ENCODE results near the gene HARBI1. TPM values are rescaled to one million over a fixed set of nuclear protein-coding genes. Genes with fewer than 3 reads are reported as not detected.

Gene HARBI1
- total RNA-seq, 1 experiment from 2014 or later: 4.8 TPM

- in situ Hi-C loops (cut with HindIII; ENCODE audit: low pct_unique_long_range_greater_than_20kb, low sequenced_read_pairs): no loop called here
Observed at GRCh38 chr11:46639197-46639839, 22.3 kb upstream of the HARBI1 start.

DNA sequence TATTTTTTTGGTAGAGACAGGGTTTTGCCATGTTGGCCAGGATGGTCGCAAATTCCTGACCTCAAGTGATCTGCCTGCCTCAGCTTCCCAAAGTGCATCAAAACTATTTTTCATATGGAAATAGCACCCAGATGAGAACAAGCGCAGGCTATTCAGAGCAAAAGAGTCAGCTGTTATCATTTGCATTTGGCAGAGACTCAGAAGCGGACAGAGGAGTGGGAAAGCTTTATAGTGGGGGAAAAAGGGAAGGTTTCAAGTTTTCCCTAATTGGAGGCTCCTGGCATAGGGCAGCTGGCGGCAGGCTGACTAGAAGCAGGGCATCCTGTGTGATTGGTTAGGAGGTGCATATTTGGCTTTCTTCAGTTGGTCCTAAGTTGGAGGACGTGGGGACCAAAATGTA lies 20.5 kb upstream of the HARBI1 start:
- no peak for DNase-seq (ENCODE audit: low read depth)
- in situ Hi-C loops (cut with HindIII; ENCODE audit: low pct_unique_long_range_greater_than_20kb, low sequenced_read_pairs): no loop called here

More at GRCh38 chr11:46639197-46639839, 22.3 kb upstream of the HARBI1 start:
- no peak for DNase-seq (ENCODE audit: low read depth)

DNA sequence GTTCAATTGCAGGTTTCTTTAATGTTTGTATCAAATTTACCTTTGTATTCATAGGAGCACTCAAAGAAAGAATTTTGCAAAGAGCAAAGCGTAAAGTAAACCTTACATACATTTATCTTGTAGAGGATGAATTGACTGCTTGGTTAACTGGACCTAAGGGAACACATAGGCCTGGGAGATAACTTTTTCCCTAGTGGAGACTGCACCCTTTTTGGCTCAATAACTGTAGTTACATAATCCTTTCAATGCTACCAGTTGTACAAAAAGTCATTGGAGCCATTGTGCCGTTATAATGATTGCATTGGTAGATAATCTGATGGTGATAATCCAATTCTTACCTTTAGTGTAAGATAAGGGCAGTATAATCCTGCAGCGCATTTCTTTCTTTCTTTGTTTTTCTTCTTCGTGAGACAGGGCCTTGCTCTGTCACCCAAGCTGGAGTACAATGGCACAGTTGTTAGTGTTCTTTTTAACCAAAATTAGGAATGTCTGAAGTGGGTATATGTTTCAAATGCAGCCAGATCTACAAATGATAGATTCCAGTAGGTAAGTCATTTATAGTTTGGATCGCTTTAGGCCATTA lies 18.6 kb upstream of the HARBI1 start:
- in situ Hi-C loops (cut with HindIII; ENCODE audit: low pct_unique_long_range_greater_than_20kb, low sequenced_read_pairs): no loop called here
- no peak for DNase-seq (ENCODE audit: low read depth)

DNA sequence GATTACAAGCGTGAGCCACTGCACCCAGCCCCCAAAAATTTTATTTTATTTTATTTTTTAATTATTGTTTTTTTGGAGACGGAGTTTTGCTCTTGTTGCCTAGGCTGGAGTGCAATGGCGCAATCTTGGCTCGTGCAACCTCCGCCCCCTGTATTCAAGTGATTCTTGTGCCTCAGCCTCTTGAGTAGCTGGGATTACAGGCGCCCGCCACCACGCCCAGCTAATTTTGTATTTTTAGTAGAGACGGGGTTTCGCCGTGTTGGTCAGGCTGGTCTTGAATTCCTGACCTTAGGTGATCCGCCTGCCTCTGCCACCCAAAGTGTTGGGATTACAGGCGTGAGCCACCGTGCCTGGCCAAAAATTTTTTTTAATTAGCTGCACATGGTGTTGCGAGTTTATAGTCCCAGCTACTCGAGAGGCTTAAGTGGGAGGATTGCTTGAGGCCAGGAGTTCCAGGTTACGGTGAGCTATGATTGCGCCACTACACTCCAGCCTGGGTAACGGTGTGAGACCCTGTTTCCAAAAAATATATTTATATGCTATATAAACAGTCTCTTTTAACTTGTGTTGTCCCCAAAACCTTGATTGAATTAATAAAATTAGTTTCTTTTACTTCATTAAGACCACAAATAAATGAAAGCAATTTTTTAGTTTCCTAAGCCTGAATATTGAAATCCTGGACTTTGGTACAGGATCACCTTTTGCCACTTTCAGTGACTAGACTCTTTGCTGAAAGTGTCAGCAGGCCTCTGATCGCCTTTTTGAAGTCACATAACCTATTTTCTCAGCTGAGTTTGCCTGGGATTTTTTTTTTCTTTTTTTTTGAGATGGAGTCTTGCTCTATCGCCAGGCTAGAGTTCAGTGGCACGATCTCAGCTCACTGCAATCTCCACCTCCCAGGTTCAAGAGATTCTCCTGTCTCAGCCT lies 16.5 kb upstream of the HARBI1 start:
- in situ Hi-C loops (cut with HindIII; ENCODE audit: low pct_unique_long_range_greater_than_20kb, low sequenced_read_pairs): no loop called here
- DNase-seq (ENCODE audit: low read depth): no peak

GRCh38 chr11:46632502-46632901 lies 15.5 kb upstream of the HARBI1 start:
- DNase-seq (ENCODE audit: low read depth): no peak
- in situ Hi-C loops (cut with HindIII; ENCODE audit: low pct_unique_long_range_greater_than_20kb, low sequenced_read_pairs): no loop called here

GRCh38 chr11:46631676-46632075 lies 14.6 kb upstream of the HARBI1 start:
- no peak for DNase-seq (ENCODE audit: low read depth)
- in situ Hi-C loops (cut with HindIII; ENCODE audit: low pct_unique_long_range_greater_than_20kb, low sequenced_read_pairs): no loop called here

- no peak for DNase-seq (ENCODE audit: low read depth)
- in situ Hi-C loops (cut with HindIII; ENCODE audit: low pct_unique_long_range_greater_than_20kb, low sequenced_read_pairs): no loop called here
Observed at GRCh38 chr11:46630237-46630636, 13.2 kb upstream of the HARBI1 start.

DNA sequence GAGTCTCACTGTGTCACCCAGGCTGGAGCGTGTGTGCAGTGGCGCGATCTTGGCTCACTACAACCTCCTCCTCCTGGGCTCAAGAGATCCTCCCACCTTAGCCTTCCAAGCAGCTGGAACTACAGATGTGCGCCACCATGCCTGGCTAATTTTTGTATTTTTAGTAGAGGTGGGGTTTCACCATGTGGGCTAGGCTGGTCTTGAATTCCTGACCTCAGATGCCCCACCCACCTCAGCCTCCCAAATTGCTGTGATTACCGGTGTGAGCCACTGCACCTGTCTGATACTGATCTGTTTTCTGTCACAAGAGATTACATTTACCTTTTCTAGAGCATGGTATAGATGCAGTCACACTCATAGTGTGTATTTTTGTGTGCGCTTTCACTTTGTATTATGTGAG lies 11.9 kb upstream of the HARBI1 start:
- in situ Hi-C loops (cut with HindIII; ENCODE audit: low pct_unique_long_range_greater_than_20kb, low sequenced_read_pairs): no loop called here
- DNase-seq (ENCODE audit: low read depth): no peak

- no peak for DNase-seq (ENCODE audit: low read depth)
- in situ Hi-C loops (cut with HindIII; ENCODE audit: low pct_unique_long_range_greater_than_20kb, low sequenced_read_pairs): no loop called here
Observed at GRCh38 chr11:46625406-46625805, 8.4 kb upstream of the HARBI1 start.

GRCh38 chr11:46618837-46619236 lies 1.8 kb upstream of the HARBI1 start:
- no peak for DNase-seq (ENCODE audit: low read depth)
- in situ Hi-C loops (cut with HindIII; ENCODE audit: low pct_unique_long_range_greater_than_20kb, low sequenced_read_pairs): no loop called here

GRCh38 chr11:46617972-46618314 lies 916 bp upstream of the HARBI1 start:
- DNase-seq (ENCODE audit: low read depth): no peak
- in situ Hi-C loops (cut with HindIII; ENCODE audit: low pct_unique_long_range_greater_than_20kb, low sequenced_read_pairs): no loop called here

DNA sequence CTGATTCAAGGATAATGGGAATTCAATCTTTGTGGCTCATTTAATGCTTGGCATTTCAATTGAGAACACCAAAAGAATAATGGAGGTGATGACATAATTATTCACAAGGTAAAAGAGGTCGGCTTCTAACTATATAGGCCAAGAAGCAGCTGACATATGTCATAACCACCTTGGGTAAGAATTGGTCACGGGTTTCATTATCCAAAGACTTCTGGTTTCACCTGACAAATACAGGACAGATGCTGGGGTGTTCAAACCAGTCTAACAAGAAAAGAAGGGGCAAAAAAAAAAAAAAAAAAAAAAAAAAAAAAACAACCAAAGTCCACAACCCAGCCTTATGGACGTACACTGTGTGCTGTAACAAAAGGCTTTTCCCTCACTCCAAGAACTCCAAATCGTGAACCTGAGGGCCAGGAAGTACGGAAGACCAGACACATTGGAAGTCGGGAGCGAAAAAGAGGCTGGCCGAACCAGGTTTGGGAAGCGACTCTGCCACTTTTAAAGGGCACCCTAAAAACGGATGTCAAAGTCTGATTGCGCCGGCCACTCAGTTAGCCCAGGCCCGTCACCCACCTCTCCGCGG lies 385 bp downstream of the HARBI1 start:
- DNase-seq (ENCODE audit: low read depth): no peak

DNA sequence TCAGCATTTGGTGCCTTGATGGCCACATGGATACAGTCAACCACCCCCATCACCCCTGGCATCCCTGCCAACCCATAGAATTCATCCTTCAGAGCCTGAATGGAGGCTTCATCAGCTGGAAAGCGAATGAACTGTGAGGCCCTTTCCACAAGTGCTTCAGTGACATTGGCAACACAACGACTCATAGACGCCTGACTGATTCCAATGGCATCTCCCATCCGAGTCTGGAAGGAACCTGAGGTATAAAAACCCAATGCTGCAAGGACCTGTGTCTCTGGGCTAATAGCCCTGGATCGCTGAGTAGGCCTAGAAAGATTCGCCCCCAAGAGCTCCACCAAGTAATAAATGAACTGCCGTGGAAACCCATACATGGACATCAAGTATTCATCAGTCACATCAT lies 1.3 kb downstream of the HARBI1 start:
- DNase-seq (ENCODE audit: low read depth): no peak
- in situ Hi-C loops (cut with HindIII; ENCODE audit: low pct_unique_long_range_greater_than_20kb, low sequenced_read_pairs): no loop called here

More for the DNA sequence above, 385 bp downstream of the HARBI1 start:
- in situ Hi-C loops (cut with HindIII; ENCODE audit: low pct_unique_long_range_greater_than_20kb, low sequenced_read_pairs): no loop called here

GRCh38 chr11:46612326-46612725 lies 4.7 kb downstream of the HARBI1 start:
- DNase-seq (ENCODE audit: low read depth): no peak
- in situ Hi-C loops (cut with HindIII; ENCODE audit: low pct_unique_long_range_greater_than_20kb, low sequenced_read_pairs): no loop called here

DNA sequence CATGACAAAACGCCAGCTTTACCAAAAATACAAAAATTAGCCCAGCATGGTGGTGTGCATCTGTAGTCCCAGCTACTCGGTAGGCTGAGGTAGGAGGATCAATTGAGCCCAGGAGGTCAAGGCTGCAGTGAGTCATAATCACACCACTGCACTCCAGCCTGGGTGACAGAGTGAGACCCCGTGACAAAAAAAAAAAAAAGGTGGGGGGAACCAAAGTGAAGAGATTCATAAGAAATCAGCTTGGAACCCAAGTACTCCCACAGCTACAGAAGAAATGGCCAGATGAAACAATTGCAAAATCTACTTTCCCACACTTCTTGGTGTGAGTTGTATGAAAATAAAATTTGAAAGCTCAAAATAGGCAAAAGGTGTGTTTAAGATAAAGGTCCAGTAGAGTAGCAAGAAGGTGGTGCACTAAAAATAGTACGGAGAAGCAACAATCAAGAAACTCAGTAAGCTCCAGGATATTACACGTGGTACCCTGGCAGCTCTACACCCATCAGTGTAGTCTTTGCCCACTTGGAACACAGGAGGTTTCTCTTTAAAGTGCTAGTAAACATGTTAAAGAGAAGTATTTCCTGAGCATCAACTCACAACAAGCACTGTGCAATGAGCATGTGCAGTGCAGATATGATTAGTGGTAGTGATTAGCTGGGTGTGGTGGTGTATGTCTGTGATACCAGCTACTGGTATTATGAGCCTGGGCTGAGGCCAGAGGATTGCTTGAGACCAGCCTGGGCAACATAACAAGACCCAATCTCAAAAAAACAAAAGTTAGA lies 5.3 kb downstream of the HARBI1 start:
- in situ Hi-C loops (cut with HindIII; ENCODE audit: low pct_unique_long_range_greater_than_20kb, low sequenced_read_pairs): no loop called here
- no peak for DNase-seq (ENCODE audit: low read depth)

GRCh38 chr11:46609386-46609785 lies 7.6 kb downstream of the HARBI1 start:
- in situ Hi-C loops (cut with HindIII; ENCODE audit: low pct_unique_long_range_greater_than_20kb, low sequenced_read_pairs): no loop called here
- DNase-seq (ENCODE audit: low read depth): no peak

DNA sequence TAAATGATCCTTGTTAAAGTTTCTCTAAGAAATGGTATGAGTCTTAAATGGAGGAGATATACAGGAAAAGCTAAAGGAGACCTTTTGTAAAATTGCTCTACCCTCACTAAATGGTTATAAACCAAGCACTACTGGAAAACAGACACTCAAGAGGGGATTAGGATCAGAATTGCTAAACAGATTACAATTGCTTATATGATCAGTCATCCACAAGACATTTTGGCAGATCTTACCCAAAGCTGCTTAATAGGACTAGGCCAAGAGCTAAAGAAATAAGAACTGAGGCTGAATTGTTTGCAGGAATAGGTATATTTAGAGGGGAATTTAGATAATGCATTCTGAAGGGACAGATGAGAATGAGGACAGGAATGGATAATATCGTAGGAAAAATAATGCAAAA lies 9.5 kb downstream of the HARBI1 start:
- DNase-seq (ENCODE audit: low read depth): no peak
- in situ Hi-C loops (cut with HindIII; ENCODE audit: low pct_unique_long_range_greater_than_20kb, low sequenced_read_pairs): no loop called here

GRCh38 chr11:46604796-46605195 lies 12.2 kb downstream of the HARBI1 start:
- no peak for DNase-seq (ENCODE audit: low read depth)
- in situ Hi-C loops (cut with HindIII; ENCODE audit: low pct_unique_long_range_greater_than_20kb, low sequenced_read_pairs): no loop called here
